ENCODE measurements around the gene TREM2. TPM values are rescaled to one million over a fixed set of nuclear protein-coding genes. Genes with fewer than 3 reads are reported as not detected.

Gene TREM2
- total RNA-seq, 6 experiments from 2014 or later, result not detected

DNA sequence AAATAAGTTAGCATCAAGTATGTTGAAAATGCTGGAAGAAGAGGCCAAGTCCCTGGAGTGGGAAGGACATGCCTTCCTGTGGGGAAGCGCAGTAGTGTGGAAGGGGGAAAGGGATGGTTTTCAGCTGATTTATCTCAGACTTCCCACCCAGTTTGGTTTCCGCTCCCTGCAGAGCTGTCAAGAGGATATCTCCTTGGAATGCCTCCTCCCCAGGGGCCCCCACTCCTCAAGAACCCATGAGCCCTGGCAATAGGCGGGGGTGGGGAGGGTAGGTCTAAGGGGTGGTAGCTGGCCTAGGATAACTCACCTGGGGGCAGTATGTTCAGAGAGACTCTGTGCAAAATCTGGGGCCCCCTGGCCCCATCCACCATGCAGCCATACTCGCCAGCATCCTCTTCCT lies 9.5 kb downstream of the TREM2 start:
- Mint-ChIP-seq H3K27me3 (ENCODE audit: insufficient read depth) (peaks cover 20% of the 10 kb centered on the region), H3K36me3 (ENCODE audit: low read depth) (no peaks in the 10 kb centered on the region), H3K27ac (no peak overlapping the region), H3K4me3 (no peak overlapping the region), H3K4me1 (ENCODE audit: low read depth) (no peaks in the 10 kb centered on the region), H3K9me3 (no peaks in the 10 kb centered on the region)
- no peak for TF ChIP-seq CTCF (IDR thresholded peaks at IDR 0.05)
- no peak for DNase-seq

GRCh38 chr6:41150671-41151070 lies 12.2 kb downstream of the TREM2 start:
- H3K4me3 Mint-ChIP-seq, result no peak overlapping the region
- no peak for DNase-seq
- no peak for TF ChIP-seq CTCF (IDR thresholded peaks at IDR 0.05)
- H3K27me3 Mint-ChIP-seq (ENCODE audit: insufficient read depth), result peaks cover 9% of the 10 kb centered on the region
- H3K9me3 Mint-ChIP-seq, result no peaks in the 10 kb centered on the region
- no peaks in the 10 kb centered on the region for H3K36me3 Mint-ChIP-seq (ENCODE audit: low read depth)
- H3K4me1 Mint-ChIP-seq (ENCODE audit: low read depth), result no peaks in the 10 kb centered on the region
- no peak overlapping the region for H3K27ac Mint-ChIP-seq

- no peak for TF ChIP-seq CTCF (IDR thresholded peaks at IDR 0.05)
- no peak for DNase-seq
- Mint-ChIP-seq H3K4me3 (no peak overlapping the region), H3K27me3 (ENCODE audit: insufficient read depth) (no peaks in the 10 kb centered on the region; the same call in none of the 2 replicates), H3K4me1 (ENCODE audit: low read depth) (no peaks in the 10 kb centered on the region), H3K9me3 (no peaks in the 10 kb centered on the region), H3K36me3 (ENCODE audit: low read depth) (no peaks in the 10 kb centered on the region), H3K27ac (no peak overlapping the region)
These were observed 15.0 kb downstream of the TREM2 start for GRCh38 chr6:41147917-41148316.

DNA sequence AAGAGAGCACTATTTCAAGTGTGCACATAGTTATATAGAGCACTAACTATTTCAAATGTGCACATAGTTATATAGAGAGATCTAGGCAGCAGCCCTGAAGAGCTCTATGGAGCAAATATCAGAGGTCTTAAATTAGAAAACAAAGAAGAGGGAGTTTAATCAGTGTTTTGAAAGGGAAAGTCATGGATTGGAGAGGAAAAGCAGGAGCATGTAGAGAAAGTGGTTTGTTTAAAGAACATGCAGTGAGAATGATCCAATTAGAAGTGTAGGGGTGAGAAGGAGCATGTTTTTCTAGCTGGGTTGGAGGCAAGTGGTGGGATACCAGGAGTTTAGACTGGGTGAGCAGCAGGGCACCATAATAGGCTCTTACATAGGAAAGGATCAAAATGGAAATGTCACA lies 26.0 kb downstream of the TREM2 start:
- no peak overlapping the region for H3K4me3 Mint-ChIP-seq
- TF ChIP-seq CTCF (IDR thresholded peaks at IDR 0.05), result no peak

GRCh38 chr6:41135062-41135832 lies 27.7 kb downstream of the TREM2 start:
- no peak for DNase-seq
- Mint-ChIP-seq H3K27ac (no peak overlapping the region), H3K4me3 (no peak overlapping the region), H3K4me1 (ENCODE audit: low read depth) (no peaks in the 10 kb centered on the region), H3K27me3 (ENCODE audit: insufficient read depth) (no peaks in the 10 kb centered on the region), H3K36me3 (ENCODE audit: low read depth) (no peaks in the 10 kb centered on the region), H3K9me3 (no peaks in the 10 kb centered on the region)
- no peak for TF ChIP-seq CTCF (IDR thresholded peaks at IDR 0.05)

More for the DNA sequence above, 26.0 kb downstream of the TREM2 start:
- Mint-ChIP-seq H3K9me3 (no peaks in the 10 kb centered on the region), H3K36me3 (ENCODE audit: low read depth) (no peaks in the 10 kb centered on the region), H3K4me1 (ENCODE audit: low read depth) (no peaks in the 10 kb centered on the region), H3K27me3 (ENCODE audit: insufficient read depth) (no peaks in the 10 kb centered on the region), H3K27ac (no peak overlapping the region)
- DNase-seq, result no peak

All from HFFc6 (cell line).